Chondrocyte (in vitro differentiated cells): ENCODE data around the gene YAP1. TPM values are rescaled to one million over a fixed set of nuclear protein-coding genes. Genes with fewer than 3 reads are reported as not detected.

ENCODE experiments used
- DNase-seq: peaks from one replicate; pipeline ENCODE4 v3.0.0; 2021; ENCODE audit warnings: mixed read lengths, low spot score
- H3K27ac Mint-ChIP-seq: one replicate; pipeline ENCODE4 v1.8.0; 2021; ENCODE audit warnings: mild to moderate bottlenecking, moderate library complexity, mixed read lengths; ENCODE audit not compliant: unreplicated experiment
- H3K27me3 Mint-ChIP-seq: 2 replicates; pipeline ENCODE4 v1.8.0; 2021; ENCODE audit warnings: low read depth, mixed read lengths
- H3K36me3 Mint-ChIP-seq: 2 replicates; pipeline ENCODE4 v1.8.0; 2021; ENCODE audit warnings: low read depth, mixed read lengths
- H3K4me1 Mint-ChIP-seq: 2 replicates; pipeline ENCODE4 v1.8.0; 2021; ENCODE audit warnings: low read depth, mild to moderate bottlenecking, mixed read lengths
- H3K4me3 Mint-ChIP-seq: one replicate; pipeline ENCODE4 v1.8.0; 2021; ENCODE audit warnings: mild to moderate bottlenecking, moderate library complexity, mixed read lengths; ENCODE audit not compliant: unreplicated experiment
- H3K9me3 Mint-ChIP-seq: 2 replicates; pipeline ENCODE4 v1.8.0; 2021; ENCODE audit warnings: low read depth, mixed read lengths
- total RNA-seq: library from RNA; stranded (reverse); gene quantifications from 3 replicates; pipeline ENCODE4 v1.2.1, GENCODE V29; 2021
- TF ChIP-seq, protein P1 (sequence below): fragments of 200-600 bp; sonication (generic); IDR thresholded peaks from 2 replicates; pipeline ENCODE4 v1.5.0; 2021; ENCODE audit warnings: antibody characterized with exemption, mild to moderate bottlenecking, moderate library complexity

The YAP1 gene
- total RNA-seq, 1 donor from 2014 or later = 114 TPM

GRCh38 chr11:102220728-102221467 lies 110.7 kb downstream of the YAP1 start:
- Mint-ChIP-seq H3K9me3 (no peaks in the 10 kb centered on the region), H3K4me1 (peaks cover 59% of the 10 kb centered on the region), H3K27ac (peak overlapping the region; percentile 37), H3K27me3 (no peaks in the 10 kb centered on the region), H3K36me3 (peaks cover 28% of the 10 kb centered on the region), H3K4me3 (no peak overlapping the region)
- DNase-seq = no peak
- TF ChIP-seq, protein P1, sequence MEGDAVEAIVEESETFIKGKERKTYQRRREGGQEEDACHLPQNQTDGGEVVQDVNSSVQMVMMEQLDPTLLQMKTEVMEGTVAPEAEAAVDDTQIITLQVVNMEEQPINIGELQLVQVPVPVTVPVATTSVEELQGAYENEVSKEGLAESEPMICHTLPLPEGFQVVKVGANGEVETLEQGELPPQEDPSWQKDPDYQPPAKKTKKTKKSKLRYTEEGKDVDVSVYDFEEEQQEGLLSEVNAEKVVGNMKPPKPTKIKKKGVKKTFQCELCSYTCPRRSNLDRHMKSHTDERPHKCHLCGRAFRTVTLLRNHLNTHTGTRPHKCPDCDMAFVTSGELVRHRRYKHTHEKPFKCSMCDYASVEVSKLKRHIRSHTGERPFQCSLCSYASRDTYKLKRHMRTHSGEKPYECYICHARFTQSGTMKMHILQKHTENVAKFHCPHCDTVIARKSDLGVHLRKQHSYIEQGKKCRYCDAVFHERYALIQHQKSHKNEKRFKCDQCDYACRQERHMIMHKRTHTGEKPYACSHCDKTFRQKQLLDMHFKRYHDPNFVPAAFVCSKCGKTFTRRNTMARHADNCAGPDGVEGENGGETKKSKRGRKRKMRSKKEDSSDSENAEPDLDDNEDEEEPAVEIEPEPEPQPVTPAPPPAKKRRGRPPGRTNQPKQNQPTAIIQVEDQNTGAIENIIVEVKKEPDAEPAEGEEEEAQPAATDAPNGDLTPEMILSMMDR = no peak

GRCh38 chr11:102223859-102224258 lies 113.6 kb downstream of the YAP1 start:
- H3K4me3 Mint-ChIP-seq = no peak overlapping the region
- peak overlapping the region; percentile 43 for H3K27ac Mint-ChIP-seq
- H3K9me3 Mint-ChIP-seq = no peaks in the 10 kb centered on the region
- H3K36me3 Mint-ChIP-seq = peaks cover 33% of the 10 kb centered on the region
- TF ChIP-seq, protein P1 = no peak
- no peaks in the 10 kb centered on the region for H3K27me3 Mint-ChIP-seq
- DNase-seq = no peak
- peaks cover 59% of the 10 kb centered on the region for H3K4me1 Mint-ChIP-seq

DNA sequence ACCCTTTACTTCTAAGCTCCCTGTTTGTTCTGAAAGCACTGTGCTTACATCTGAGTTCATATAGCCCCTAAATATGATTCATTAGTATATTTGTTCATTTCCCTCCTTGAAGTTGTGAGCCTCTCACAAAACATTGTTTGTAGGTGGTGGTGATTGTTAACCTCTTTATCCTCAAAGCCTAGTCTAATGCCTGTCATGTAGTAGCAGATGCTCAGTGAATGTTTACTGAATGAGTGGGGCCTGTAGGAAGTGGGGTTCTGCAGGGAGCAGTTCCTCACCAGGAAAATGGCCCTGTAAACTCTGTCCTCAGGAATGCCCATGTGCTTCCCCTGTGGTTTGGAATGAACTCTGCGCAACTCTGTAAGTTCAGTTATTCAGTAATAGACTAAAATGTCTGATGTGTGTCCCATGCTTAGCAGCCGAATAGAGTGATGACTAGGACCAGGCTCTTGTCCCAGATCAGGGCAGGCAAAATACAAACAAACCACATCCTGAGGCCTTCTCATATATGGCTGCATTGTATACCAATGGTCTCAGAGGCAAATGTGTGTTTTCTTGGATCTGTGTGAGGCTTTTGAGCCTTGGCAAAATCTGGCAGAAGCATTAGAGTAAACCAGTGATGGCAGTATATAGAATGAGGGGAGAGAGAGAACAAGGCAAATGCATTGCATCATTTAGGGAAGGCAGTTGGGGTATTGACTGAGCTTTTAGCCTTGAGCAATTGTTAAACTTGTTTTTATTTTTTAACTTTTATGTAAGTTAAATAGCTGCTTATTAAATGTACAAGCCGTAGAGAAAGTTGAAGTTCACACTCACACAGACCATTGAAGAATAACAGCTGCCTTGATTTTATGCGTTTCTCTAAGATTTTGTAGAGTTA lies 115.7 kb downstream of the YAP1 start:
- no peak for DNase-seq
- TF ChIP-seq, protein P1 = no peak

GRCh38 chr11:102226702-102227490 lies 116.6 kb downstream of the YAP1 start:
- H3K27ac Mint-ChIP-seq = peak overlapping the region; percentile 92
- peaks cover 60% of the 10 kb centered on the region for H3K4me1 Mint-ChIP-seq
- no peak for DNase-seq
- TF ChIP-seq, protein P1 = no peak
- H3K27me3 Mint-ChIP-seq = no peaks in the 10 kb centered on the region
- peaks cover 35% of the 10 kb centered on the region for H3K36me3 Mint-ChIP-seq
- peak overlapping the region; percentile 21 for H3K4me3 Mint-ChIP-seq
- no peaks in the 10 kb centered on the region for H3K9me3 Mint-ChIP-seq

More for the DNA sequence above, 115.7 kb downstream of the YAP1 start:
- no peaks in the 10 kb centered on the region for H3K9me3 Mint-ChIP-seq
- H3K4me3 Mint-ChIP-seq = no peak overlapping the region
- H3K36me3 Mint-ChIP-seq = peaks cover 31% of the 10 kb centered on the region
- peaks cover 64% of the 10 kb centered on the region for H3K4me1 Mint-ChIP-seq
- no peaks in the 10 kb centered on the region for H3K27me3 Mint-ChIP-seq
- peak overlapping the region; percentile 92 for H3K27ac Mint-ChIP-seq
